B cell (primary cell): ENCODE data around the gene NPSR1.

ENCODE experiments used
- EZH2 ChIP-seq: IDR thresholded peaks from 2 replicates; pipeline ENCODE4 v1.6.1; 2012; ENCODE audit warnings: borderline replicate concordance, low read depth, mild to moderate bottlenecking, moderate library complexity, low read length; ENCODE audit not compliant: insufficient read depth, poor library complexity, severe bottlenecking
- TF ChIP-seq, protein P1 (sequence below): fragments of 200-600 bp; IDR thresholded peaks from one replicate; pipeline ENCODE4 v1.8.0; 2022; ENCODE audit warnings: antibody characterized with exemption, mild to moderate bottlenecking

DNA sequence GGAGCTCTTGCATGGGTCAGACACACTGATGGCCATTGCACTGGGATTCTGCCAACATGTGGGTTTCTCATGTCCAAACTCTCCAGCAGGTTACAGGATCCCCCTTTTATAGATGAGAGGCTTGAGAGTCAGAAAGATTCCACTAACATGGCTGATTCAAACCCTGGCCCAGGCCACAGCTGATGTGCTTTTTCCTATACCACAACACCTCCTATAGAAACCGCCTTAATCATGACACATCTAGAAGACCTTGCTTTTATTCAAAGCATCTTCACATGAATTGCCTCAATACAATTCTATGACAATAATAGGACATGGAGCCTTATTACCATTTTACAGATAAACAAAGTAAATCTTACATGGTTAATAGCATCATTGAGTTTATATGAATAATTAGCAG, 190.7 kb downstream of the NPSR1 start:
- TF ChIP-seq, protein P1, sequence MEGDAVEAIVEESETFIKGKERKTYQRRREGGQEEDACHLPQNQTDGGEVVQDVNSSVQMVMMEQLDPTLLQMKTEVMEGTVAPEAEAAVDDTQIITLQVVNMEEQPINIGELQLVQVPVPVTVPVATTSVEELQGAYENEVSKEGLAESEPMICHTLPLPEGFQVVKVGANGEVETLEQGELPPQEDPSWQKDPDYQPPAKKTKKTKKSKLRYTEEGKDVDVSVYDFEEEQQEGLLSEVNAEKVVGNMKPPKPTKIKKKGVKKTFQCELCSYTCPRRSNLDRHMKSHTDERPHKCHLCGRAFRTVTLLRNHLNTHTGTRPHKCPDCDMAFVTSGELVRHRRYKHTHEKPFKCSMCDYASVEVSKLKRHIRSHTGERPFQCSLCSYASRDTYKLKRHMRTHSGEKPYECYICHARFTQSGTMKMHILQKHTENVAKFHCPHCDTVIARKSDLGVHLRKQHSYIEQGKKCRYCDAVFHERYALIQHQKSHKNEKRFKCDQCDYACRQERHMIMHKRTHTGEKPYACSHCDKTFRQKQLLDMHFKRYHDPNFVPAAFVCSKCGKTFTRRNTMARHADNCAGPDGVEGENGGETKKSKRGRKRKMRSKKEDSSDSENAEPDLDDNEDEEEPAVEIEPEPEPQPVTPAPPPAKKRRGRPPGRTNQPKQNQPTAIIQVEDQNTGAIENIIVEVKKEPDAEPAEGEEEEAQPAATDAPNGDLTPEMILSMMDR = no peak
- TF ChIP-seq EZH2 = no peak
